ENCODE results near the gene HDAC1. TPM values are rescaled to one million over a fixed set of nuclear protein-coding genes. Genes with fewer than 3 reads are reported as not detected.

HDAC1 gene
- total RNA-seq, 2 experiments from 2014 or later, result 226 to 230 TPM

DNA sequence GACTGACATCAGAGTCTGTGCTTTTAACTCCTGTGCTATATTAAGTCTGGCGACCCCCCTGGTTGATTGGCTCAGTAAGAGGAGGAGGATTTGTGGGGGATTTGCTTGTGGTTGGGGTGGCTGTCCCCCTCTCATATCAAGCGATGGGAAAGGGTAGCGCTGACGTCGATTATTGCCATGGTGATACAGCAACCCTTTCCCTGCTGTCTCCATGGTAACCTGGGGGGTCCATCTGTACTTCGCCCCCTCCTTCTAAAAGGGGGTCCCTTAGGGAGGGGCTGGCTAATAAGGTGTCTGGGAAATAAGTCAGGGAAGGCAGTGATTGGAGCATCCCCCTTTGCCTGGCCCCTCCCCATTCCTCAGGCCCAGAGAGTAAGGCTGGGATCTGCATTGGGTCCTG, 65.7 kb downstream of the HDAC1 start:
- H3K4me3 Mint-ChIP-seq, result no peak overlapping the region
- peaks cover 9% of the 10 kb centered on the region for H3K36me3 Mint-ChIP-seq (ENCODE audit: low read depth)

DNA sequence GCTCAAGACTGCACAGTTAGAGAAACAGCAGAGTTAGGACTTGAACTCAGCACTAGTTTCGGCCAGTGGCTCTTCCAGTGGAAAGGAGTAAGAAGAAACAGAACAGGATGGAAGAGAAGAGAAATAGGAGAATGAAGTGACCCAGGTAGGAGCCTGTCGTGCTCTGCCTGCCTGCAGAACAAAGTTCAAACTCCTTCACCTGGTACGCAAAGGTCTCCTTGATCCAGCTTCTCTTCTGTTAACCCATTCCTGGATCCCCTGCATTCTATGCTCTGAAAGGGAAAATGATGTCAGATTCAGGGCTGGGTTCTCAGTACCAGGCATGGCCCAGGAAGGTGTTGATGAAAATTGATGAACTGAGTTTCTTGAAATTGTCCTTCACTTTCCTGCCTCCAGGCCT, 66.6 kb downstream of the HDAC1 start:
- CTCF ChIA-PET, result interaction anchor here (1.1 to 1.7 kb wide), 4 partner anchors 13 to 142 kb away, joined by 3 to 5 read pairs (median 3); partner anchors contain the start of gene BSDC1
- Mint-ChIP-seq H3K27me3 (peaks cover 7% of the 10 kb centered on the region), H3K4me1 (peaks cover 23% of the 10 kb centered on the region), H3K9me3 (no peaks in the 10 kb centered on the region), H3K36me3 (ENCODE audit: low read depth) (peaks cover 16% of the 10 kb centered on the region), H3K4me3 (no peak overlapping the region), H3K27ac (no peak overlapping the region)
- POLR2A ChIA-PET, result no interaction called here
- DNase-seq, result no peak

More for the DNA sequence above, 65.7 kb downstream of the HDAC1 start:
- Mint-ChIP-seq H3K4me1 (peaks cover 27% of the 10 kb centered on the region), H3K27me3 (peaks cover 7% of the 10 kb centered on the region), H3K9me3 (no peaks in the 10 kb centered on the region), H3K27ac (no peak overlapping the region)
- ChIA-PET CTCF (interaction anchor here (1.2 to 1.5 kb wide), 2 partner anchors 109 to 142 kb away, joined by 3 read pairs; no protein-coding TSS in a partner anchor), POLR2A (no interaction called here)
- no peak for DNase-seq

DNA sequence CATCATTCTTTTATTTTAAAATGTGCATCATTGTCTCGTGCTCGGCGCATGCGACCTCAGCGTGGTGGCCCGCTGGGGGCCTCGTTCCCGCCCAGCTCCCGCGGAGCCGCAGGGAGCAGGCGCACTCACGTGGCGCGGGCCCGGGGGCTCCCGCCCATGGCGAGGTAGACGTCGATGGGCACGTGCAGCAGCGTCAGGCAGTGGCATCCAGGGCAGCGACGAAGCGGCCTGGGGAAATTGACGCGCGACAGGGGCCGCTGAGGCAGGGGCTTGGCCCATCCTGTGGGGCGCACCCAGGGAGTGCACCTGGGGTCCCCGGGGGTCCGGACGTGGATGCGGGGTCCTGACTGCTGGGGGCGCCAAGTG, 69.4 kb downstream of the HDAC1 start:
- peaks cover 28% of the 10 kb centered on the region for H3K36me3 Mint-ChIP-seq (ENCODE audit: low read depth)

DNA sequence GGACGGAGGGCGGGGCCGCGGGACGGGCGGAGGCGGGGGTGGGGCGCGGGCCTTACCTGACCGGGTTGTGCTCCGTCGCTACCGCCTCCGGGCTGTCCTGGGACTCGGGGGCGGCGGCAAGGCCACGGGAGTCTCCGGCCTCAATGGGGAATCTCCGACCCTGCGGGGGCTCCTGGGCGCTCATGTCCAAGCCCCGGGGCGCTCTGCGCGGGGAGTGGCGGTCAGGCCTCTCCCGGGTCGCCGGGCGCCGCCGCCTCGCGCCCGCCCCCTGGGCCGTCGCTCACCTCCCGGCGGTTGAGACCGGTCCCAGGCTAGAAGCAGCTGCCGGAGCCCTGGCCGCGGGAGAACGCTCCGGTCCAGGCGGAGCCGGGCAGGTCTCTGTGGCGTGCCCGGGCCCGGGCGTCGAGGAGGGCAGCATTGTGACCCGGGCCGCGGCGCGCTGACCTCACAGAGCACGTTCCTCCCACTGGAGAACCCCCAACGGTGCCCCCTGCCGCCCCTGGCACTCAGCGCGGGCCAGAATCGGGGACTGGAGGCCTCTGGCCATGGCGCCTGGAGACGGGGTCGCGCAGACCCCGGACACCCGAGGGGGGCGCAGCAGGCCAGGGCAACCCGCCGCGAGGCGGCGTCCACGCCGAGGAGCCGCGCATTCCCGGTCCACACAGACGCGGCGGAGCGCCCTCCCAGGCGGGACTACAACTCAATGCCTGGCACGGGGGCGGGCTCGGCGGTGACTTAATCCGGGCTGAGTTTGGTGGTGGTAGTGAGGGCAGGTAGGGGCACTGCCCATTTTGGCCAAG, 70.0 kb downstream of the HDAC1 start:
- CTCF ChIA-PET, result interaction anchor here (1.1 to 2.9 kb wide), 3 partner anchors 10 to 113 kb away, joined by 4 to 7 read pairs (median 4); no protein-coding TSS in a partner anchor
- H3K4me1 Mint-ChIP-seq, result peaks cover 15% of the 10 kb centered on the region
- DNase-seq, result no peak
- H3K4me3 Mint-ChIP-seq, result no peak overlapping the region
- no peaks in the 10 kb centered on the region for H3K9me3 Mint-ChIP-seq
- peaks cover 7% of the 10 kb centered on the region for H3K27me3 Mint-ChIP-seq
- peaks cover 32% of the 10 kb centered on the region for H3K36me3 Mint-ChIP-seq (ENCODE audit: low read depth)
- POLR2A ChIA-PET, result no interaction called here
- H3K27ac Mint-ChIP-seq, result no peak overlapping the region

More for the DNA sequence above, 69.4 kb downstream of the HDAC1 start:
- POLR2A ChIA-PET, result no interaction called here
- H3K9me3 Mint-ChIP-seq, result no peaks in the 10 kb centered on the region
- no peak for DNase-seq
- H3K27ac Mint-ChIP-seq, result no peak overlapping the region
- peaks cover 18% of the 10 kb centered on the region for H3K4me1 Mint-ChIP-seq
- no peak overlapping the region for H3K4me3 Mint-ChIP-seq
- peaks cover 7% of the 10 kb centered on the region for H3K27me3 Mint-ChIP-seq
- CTCF ChIA-PET, result interaction anchor here (2.9 kb wide), 1 partner anchor 10 kb away, joined by 7 read pairs; no protein-coding TSS in a partner anchor

DNA sequence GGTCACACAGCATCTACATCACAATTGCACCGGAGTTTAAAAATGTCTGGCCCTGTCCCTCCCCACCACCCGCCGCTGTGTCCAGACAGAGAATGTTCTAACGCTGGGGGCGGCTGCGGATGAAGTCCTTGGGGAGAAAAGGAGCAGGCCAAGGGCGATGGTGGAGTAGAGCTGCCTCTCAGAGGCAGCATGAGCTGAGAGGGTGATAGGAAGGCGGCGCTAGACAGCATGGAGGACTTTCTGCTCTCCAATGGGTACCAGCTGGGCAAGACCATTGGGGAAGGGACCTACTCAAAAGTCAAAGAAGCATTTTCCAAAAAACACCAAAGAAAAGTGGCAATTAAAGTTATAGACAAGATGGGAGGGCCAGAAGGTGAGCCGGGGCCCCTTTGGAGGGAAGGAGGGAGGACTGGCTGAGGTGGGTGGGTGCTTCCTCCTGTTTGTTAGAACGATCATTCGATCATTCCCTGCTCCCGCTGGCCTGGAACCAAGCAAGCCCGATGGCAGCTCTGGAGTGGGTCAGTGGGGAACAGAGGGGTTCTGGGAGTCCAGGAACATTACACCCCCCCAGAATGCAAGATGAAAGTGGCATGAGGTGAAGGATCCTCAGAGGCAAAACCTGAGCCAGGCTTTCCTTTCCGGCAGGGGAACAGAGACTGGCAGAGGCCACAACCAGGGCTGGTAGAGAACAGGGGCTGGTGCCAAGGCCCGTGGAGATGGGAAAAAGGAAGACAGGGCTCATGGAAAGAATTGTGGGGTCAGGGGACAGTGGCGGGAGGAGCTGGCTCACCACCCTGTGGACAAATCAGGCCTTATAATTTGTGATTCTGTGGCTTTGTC, 70.8 kb downstream of the HDAC1 start, which contains the start of the genes FAM229A and TSSK3:
FAM229A (minus strand) TSS at position 12 of the 840 bp plus-strand sequence. CDS start 394 bp downstream, outside the sequence.
TSSK3 (plus strand) TSS at position 66 of the 840 bp plus-strand sequence; CDS start at position 229, 163 bp downstream.
- H3K4me1 Mint-ChIP-seq, result peaks cover 15% of the 10 kb centered on the region
- peaks cover 32% of the 10 kb centered on the region for H3K36me3 Mint-ChIP-seq (ENCODE audit: low read depth)
- no peak within 1 kb of the TSS for H3K27ac Mint-ChIP-seq
- H3K4me3 Mint-ChIP-seq, result peak within 1 kb of the TSS; percentile 24
- H3K27me3 Mint-ChIP-seq, result peaks cover 7% of the 10 kb centered on the region
- no peak for DNase-seq
- ChIA-PET CTCF (interaction anchor here (1.1 to 2.9 kb wide), 3 partner anchors 9 to 114 kb away, joined by 4 to 7 read pairs (median 4); no protein-coding TSS in a partner anchor), POLR2A (no interaction called here)
- no peaks in the 10 kb centered on the region for H3K9me3 Mint-ChIP-seq

DNA sequence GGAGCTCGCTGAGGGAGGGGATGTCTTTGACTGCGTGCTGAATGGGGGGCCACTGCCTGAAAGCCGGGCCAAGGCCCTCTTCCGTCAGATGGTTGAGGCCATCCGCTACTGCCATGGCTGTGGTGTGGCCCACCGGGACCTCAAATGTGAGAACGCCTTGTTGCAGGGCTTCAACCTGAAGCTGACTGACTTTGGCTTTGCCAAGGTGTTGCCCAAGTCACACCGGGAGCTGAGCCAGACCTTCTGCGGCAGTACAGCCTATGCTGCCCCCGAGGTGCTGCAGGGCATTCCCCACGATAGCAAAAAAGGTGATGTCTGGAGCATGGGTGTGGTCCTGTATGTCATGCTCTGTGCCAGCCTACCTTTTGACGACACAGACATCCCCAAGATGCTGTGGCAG, 71.8 kb downstream of the HDAC1 start:
- no peaks in the 10 kb centered on the region for H3K9me3 Mint-ChIP-seq
- peaks cover 32% of the 10 kb centered on the region for H3K36me3 Mint-ChIP-seq (ENCODE audit: low read depth)
- H3K4me3 Mint-ChIP-seq, result no peak overlapping the region
- peaks cover 15% of the 10 kb centered on the region for H3K4me1 Mint-ChIP-seq
- H3K27me3 Mint-ChIP-seq, result peaks cover 7% of the 10 kb centered on the region
- ChIA-PET POLR2A (no interaction called here), CTCF (interaction anchor here (1.1 to 1.9 kb wide), 2 partner anchors 9 to 115 kb away, joined by 4 to 5 read pairs; no protein-coding TSS in a partner anchor)
- H3K27ac Mint-ChIP-seq, result no peak overlapping the region
- no peak for DNase-seq

DNA sequence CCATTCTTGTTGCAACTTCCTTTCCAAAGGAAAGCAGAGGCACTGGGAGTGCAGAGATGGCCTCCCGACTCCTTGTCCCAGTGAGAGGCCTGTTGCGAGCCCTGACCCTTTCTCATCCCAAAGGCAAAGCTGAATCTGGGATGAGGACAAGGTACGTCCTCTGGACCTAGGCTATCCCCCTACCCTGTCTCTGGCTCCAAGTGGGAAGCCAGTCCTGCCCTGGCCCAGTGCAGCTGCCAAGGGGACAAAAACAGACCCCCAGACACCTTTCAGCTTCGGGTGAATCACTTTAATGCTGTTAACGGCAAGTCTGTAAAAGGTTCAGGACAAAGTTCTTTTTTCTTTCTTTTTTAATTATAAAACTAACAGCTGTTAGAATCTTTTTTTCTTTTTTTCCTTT, 73.0 kb downstream of the HDAC1 start:
- Mint-ChIP-seq H3K4me3 (no peak overlapping the region), H3K9me3 (no peaks in the 10 kb centered on the region), H3K4me1 (peaks cover 10% of the 10 kb centered on the region), H3K27ac (no peak overlapping the region), H3K36me3 (ENCODE audit: low read depth) (peaks cover 33% of the 10 kb centered on the region), H3K27me3 (peaks cover 7% of the 10 kb centered on the region)
- ChIA-PET POLR2A (no interaction called here), CTCF (interaction anchor here (0.9 kb wide), 1 partner anchor 12 kb away, joined by 3 read pairs; no protein-coding TSS in a partner anchor)
- DNase-seq, result no peak

DNA sequence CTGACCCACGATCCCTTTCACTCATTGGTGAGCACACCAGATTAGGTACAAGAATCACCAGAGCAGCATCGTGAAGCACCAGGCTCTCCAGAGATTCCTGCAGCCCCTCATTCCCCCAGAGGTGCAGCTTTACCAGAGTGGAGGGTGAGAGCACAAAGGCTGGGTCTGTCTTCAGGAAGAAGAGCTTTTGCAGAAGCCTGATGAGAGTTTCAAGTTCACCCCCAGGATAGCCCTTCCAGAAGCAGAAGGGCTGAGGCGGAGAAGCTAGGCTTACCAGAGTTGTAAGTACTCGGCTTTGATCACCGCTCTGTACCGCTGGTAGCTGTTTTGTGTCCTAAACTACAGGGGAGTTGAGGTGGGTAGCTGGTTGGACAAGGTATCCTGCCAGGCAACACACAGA, 73.6 kb downstream of the HDAC1 start:
- Mint-ChIP-seq H3K4me1 (peaks cover 7% of the 10 kb centered on the region), H3K9me3 (no peaks in the 10 kb centered on the region), H3K27me3 (peaks cover 7% of the 10 kb centered on the region), H3K36me3 (ENCODE audit: low read depth) (peaks cover 32% of the 10 kb centered on the region), H3K4me3 (no peak overlapping the region), H3K27ac (no peak overlapping the region)
- no peak for DNase-seq
- ChIA-PET CTCF (no interaction called here), POLR2A (no interaction called here)

DNA sequence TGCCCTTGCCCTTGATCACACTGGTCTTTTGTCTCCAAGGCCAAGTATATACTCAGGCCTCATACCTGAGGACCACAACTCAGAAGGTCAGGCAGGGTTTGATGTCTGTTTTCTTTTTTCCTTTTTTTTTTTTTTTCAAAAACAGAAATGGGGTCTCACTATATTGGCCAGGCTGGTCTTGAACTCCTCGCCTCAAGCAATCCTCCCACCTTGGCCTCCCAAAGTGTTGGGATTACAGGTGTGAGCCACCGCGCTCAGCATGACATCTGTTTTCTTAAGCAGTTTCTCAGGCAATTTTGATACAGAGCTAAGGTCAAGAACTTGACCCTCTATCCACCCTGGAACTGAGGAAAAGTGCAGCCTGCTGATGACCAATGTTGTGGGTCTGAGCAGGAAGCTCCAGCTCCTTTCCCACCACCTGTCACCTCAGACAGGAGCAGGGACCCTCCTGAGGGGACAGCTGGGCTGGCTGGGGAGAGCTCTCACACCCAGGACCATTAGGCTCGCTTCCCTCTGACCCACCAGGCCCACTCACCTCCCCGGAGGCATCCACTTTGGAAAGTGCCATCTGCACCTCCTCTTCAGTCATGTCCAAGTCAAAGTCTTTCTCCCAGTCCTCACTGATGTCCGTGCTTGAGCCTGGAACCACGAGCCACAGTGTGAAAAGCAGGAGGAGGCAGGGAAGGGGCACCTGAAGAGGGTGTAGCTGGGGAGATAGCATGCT, 76.2 kb downstream of the HDAC1 start:
- H3K4me1 Mint-ChIP-seq, result peaks cover 17% of the 10 kb centered on the region
- CTCF ChIA-PET, result interaction anchor here (1.5 kb wide), 1 partner anchor 31 kb away, joined by 4 read pairs; no protein-coding TSS in a partner anchor
- no peaks in the 10 kb centered on the region for H3K9me3 Mint-ChIP-seq
- POLR2A ChIA-PET, result no interaction called here
- H3K27ac Mint-ChIP-seq, result no peak overlapping the region
- no peak for DNase-seq
- H3K27me3 Mint-ChIP-seq, result no peaks in the 10 kb centered on the region
- peaks cover 32% of the 10 kb centered on the region for H3K36me3 Mint-ChIP-seq (ENCODE audit: low read depth)
- no peak overlapping the region for H3K4me3 Mint-ChIP-seq

DNA sequence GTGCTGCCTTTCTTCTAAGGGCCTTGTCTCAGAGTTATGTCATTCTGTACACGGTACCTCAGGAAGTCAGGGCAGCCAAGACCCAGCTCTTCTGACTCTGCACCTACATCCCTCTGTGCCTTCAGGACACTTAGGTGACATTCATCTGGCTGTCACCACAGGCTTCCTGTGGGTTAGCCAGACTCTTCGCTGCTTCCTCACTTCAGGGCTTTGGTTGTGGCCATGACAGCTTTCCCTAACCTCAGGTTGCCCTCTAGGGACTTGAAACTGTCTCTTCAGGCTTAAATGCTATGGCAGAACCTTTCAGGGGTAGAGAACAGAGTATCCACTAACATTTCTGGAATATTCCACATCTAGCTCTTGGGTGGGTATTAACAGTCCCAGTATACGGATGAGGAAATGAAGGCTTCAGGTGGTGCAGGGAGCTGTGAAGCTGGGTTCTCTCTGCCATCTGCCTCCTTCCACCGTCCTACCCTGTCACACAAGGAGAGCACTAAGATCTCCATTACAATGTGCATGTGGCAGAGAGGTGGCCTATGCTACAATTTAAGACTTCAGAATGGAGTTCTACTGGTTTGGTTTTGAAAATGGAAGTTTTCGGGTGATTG, 80.4 kb downstream of the HDAC1 start:
- peaks cover 20% of the 10 kb centered on the region for H3K4me1 Mint-ChIP-seq
- no peak overlapping the region for H3K4me3 Mint-ChIP-seq
- H3K9me3 Mint-ChIP-seq, result no peaks in the 10 kb centered on the region
- H3K27ac Mint-ChIP-seq, result peak overlapping the region; percentile 67
- H3K36me3 Mint-ChIP-seq (ENCODE audit: low read depth), result peaks cover 30% of the 10 kb centered on the region
- no peaks in the 10 kb centered on the region for H3K27me3 Mint-ChIP-seq
- CTCF ChIA-PET, result interaction anchor here (0.7 to 1.7 kb wide), 14 partner anchors 8 to 192 kb away, joined by 3 to 11 read pairs (median 4); partner anchors contain the start of genes FAM229A, TSSK3 and TXLNA
- POLR2A ChIA-PET, result no interaction called here
- peak; percentile 69 for DNase-seq

DNA sequence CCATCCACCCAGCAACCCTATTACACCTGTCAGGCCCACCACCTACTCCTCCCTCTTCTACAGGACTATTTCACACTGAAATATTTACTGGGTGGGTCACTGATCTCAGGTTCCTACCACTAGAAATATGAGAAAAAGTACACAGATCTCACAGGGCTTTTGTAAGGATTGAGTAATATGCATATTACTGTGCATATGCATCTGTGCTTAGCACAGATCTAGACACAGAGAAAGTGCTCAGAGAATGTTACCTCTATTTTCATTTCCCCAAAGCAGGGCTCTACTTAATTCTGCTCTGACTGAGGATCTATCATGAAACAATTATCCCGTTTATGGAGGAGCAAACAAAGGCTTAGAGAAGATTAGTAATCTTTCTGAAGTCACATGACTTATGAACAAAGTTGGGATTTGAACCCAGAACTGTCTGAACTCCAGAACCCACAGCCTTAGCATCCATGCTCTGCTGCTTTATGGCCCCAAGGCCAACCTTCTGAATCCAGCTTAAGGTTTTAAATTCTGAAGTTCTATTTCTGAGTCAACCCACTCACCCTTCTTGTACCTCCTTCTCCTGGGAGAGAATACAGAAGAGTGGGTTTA, 82.2 kb downstream of the HDAC1 start:
- peaks cover 42% of the 10 kb centered on the region for H3K36me3 Mint-ChIP-seq (ENCODE audit: low read depth)
- no peak overlapping the region for H3K4me3 Mint-ChIP-seq
- peaks cover 20% of the 10 kb centered on the region for H3K4me1 Mint-ChIP-seq
- H3K27ac Mint-ChIP-seq, result no peak overlapping the region
- CTCF ChIA-PET, result no interaction called here
- H3K27me3 Mint-ChIP-seq, result no peaks in the 10 kb centered on the region
- no peaks in the 10 kb centered on the region for H3K9me3 Mint-ChIP-seq
- DNase-seq, result no peak
- POLR2A ChIA-PET, result no interaction called here

Measured in activated CD4-positive, alpha-beta T cell treated with anti-CD3 and anti-CD28 coated beads, Interleukin-2, amount 10 ng/mL, durations not matched to agents 7 days and 5 days (primary cell).